ENCODE data around the gene PPP1R9B. TPM values are rescaled to one million over a fixed set of nuclear protein-coding genes. Genes with fewer than 3 reads are reported as not detected.

The PPP1R9B gene
- total RNA-seq, 1 experiment from 2014 or later = 112 TPM

- TF ChIP-seq REST (IDR thresholded peaks at IDR 0.05; ENCODE audit: low read depth) (no peak), SP1 (IDR thresholded peaks at IDR 0.05; ENCODE audit: low read depth) (peak; percentile 100), JUND (IDR thresholded peaks at IDR 0.05) (no peak), ZFX (IDR thresholded peaks at IDR 0.05) (peak; percentile 63; the same call in 1 of the 2 replicates)
Measured at GRCh38 chr17:50094753-50095619, 55.5 kb downstream of the PPP1R9B start, which contains the start of gene PDK2 (continued).

- Histone ChIP-seq H3K9me2 (ENCODE audit: insufficient read depth) (no peaks in the 10 kb centered on the region), H3K4me1 (ENCODE audit: control insufficient read depth in 1 of 2, insufficient read depth in 2 of 2, low read length in 2 of 2) (peaks cover 12 to 35% of the 10 kb centered on the region in 2 experiments), H3K79me2 (ENCODE audit: insufficient read depth, low read length) (0 out of 2 replicates have a peak, but pooled peaks cover 6% of the 10 kb centered on the region), H3K27me3 (ENCODE audit: insufficient read depth, low read length) (no peaks in the 10 kb centered on the region), H4K20me1 (ENCODE audit: insufficient read depth) (no peaks in the 10 kb centered on the region), H3K4me3 (replicated peaks in 1 of 2; ENCODE audit: low read depth in 1 of 2, low read length in 2 of 2) (peak overlapping the region; percentile 84 to 96), H3K9ac (ENCODE audit: low read length) (peak overlapping the region; percentile 26), H3K27ac (ENCODE audit: low read depth, low read length) (peak overlapping the region; percentile 47), H3K36me3 (ENCODE audit: control insufficient read depth in 1 of 2, insufficient read depth in 2 of 2, low read length in 2 of 2) (peaks cover 8 to 12% of the 10 kb centered on the region in 2 experiments; a peak in 3 of 4 replicates), H3K4me2 (ENCODE audit: low read length) (peak overlapping the region; percentile 91), H2AFZ (ENCODE audit: low read depth, low read length, poor library complexity, severe bottlenecking) (peak overlapping the region; percentile 89), H3K9me3 (ENCODE audit: control insufficient read depth in 1 of 2, insufficient read depth in 1 of 2, low read depth in 1 of 2, low read length in 2 of 2) (no peaks in the 10 kb centered on the region)
- DNase-seq (ENCODE audit: low read depth, low spot score) = peak; percentile 88
- ChIA-PET CTCF (interaction anchor here (0.6 to 4.6 kb wide), 42 partner anchors 9 to 398 kb away, joined by 3 to 55 read pairs (median 6); partner anchors contain the start of genes ITGA3, LRRC59 and SGCA), RAD21 (ENCODE audit: low non-redundant PET in 1 of 2, low total read pairs in 2 of 2, uncharacterized antibody in 2 of 2, unreplicated experiment in 2 of 2) (interaction anchor here (0.7 to 1.6 kb wide), 7 partner anchors 15 to 155 kb away, joined by 3 to 5 read pairs (median 4); no protein-coding TSS in a partner anchor), POLR2A (interaction anchor here (0.6 to 3.5 kb wide), 6 partner anchors 12 to 66 kb away, joined by 3 to 18 read pairs (median 4); partner anchors contain the start of gene ITGA3)
- peak; percentile 53 for TF ChIP-seq TCF7L2 (IDR thresholded peaks at IDR 0.05; ENCODE audit: borderline replicate concordance, extremely low read depth, insufficient read depth, insufficient read length)
- TF ChIP-seq REST (IDR thresholded peaks at IDR 0.05; ENCODE audit: low read depth) = no peak
- peak; percentile 90 to 99 (median 93) for TF ChIP-seq CTCF (IDR thresholded peaks at IDR 0.05 in 2 of 3, conservative IDR thresholded peaks at IDR 0.05 in 1 of 3; ENCODE audit: borderline replicate concordance in 1 of 3, insufficient read depth in 1 of 3, low read depth in 2 of 3, low read length in 2 of 3)
- TF ChIP-seq YY1 (IDR thresholded peaks at IDR 0.05; ENCODE audit: extremely low read depth, insufficient replicate concordance, low read depth, low read length) = no peak
- no peak for TF ChIP-seq EZH2phosphoT487 (IDR thresholded peaks at IDR 0.05; ENCODE audit: borderline replicate concordance)
- intact Hi-C loops (cut with micrococcal nuclease) = loop anchor here (1.0 kb wide), 1 partner anchor 203 kb away; no protein-coding TSS in a partner anchor
- ATAC-seq = peak; percentile 65
- BruUV-seq (replicated peaks) = no TSS peak
Measured at GRCh38 chr17:50094243-50094752, 56.2 kb downstream of the PPP1R9B start.

All from HCT116 (cell line).